DOHH2 (cell line): ENCODE measurements around the gene GPRIN3.

ENCODE experiments used
- CTCF ChIP-seq: fragments of 200-600 bp; sonication (generic); IDR thresholded peaks from one replicate; pipeline ENCODE4 v1.5.1; 2014; ENCODE audit warnings: antibody characterized with exemption, mild to moderate bottlenecking, low read depth, low read length; ENCODE audit not compliant: poor library complexity, severe bottlenecking
- EZH2phosphoT487 ChIP-seq: fragments of 200-600 bp; sonication (generic); IDR thresholded peaks from 2 replicates; pipeline ENCODE4 v1.6.1; 2017; ENCODE audit warnings: borderline replicate concordance, mild to moderate bottlenecking, antibody characterized with exemption, low read length, moderate library complexity, mixed read lengths

GRCh38 chr4:89257376-89257775, 50.2 kb downstream of the GPRIN3 start:
- no peak for TF ChIP-seq CTCF
- TF ChIP-seq EZH2phosphoT487: no peak
